A549 (cell line): Measurements from ENCODE around the gene TUBB6. TPM values are rescaled to one million over a fixed set of nuclear protein-coding genes. Genes with fewer than 3 reads are reported as not detected.

Experiments
- ATAC-seq, 2 experiments: fragments of 200-7000 bp in 1 of 2; fragments of >200 bp in 1 of 2; cut with Nextera tagmentation in 1 of 2; cut with Tn5 transposase in 1 of 2; 3 replicates each; pipeline versions ENCODE4 v1.8.0 to v1.9.1; 2018 to 2020; ENCODE audit warnings: mild to moderate bottlenecking in 1 of 2, moderate library complexity in 1 of 2
- CTCF ChIA-PET: fragments of 300-600 bp; sonication (Branson Sonifier 250); formaldehyde crosslinking; extraction: SDS; loops from one replicate; lab custom pipeline; 2021; ENCODE audit warnings: antibody characterized with exemption, inconsistent platforms; lab: Yijun Ruan, JAX
- POLR2A ChIA-PET: fragments of 350-600 bp; formaldehyde crosslinking; extraction: SDS; loops from one replicate; lab custom pipeline; 2021; ENCODE audit warnings: antibody characterized with exemption, inconsistent platforms; lab: Yijun Ruan, JAX
- DNase-seq, 2 experiments: peaks; one replicate each; pipeline versions ENCODE4 v3.0.0 to v3.0.0-alpha.2; 2011 to 2016; ENCODE audit warnings: low read depth in 1 of 2, low spot score in 1 of 2
- FAIRE-seq: peaks from 2 replicates; lab custom pipeline; 2011; peaks lifted over from hg19 to GRCh38; lab: Jason Lieb, UNC
- H3K27ac ChIP-seq, 2 experiments: fragments of >200 bp; sonication (Bioruptor Twin); formaldehyde crosslinking; 3 replicates each; pipeline ENCODE4 v1.5.1; 2016 to 2017
- H3K4me1 ChIP-seq: fragments of >200 bp; sonication (Bioruptor Twin); formaldehyde crosslinking; 3 replicates; pipeline ENCODE4 v1.6.1; 2016
- H3K4me2 ChIP-seq: fragments of >200 bp; sonication (Bioruptor Twin); formaldehyde crosslinking; 3 replicates; pipeline ENCODE4 v1.6.1; 2016
- H3K4me3 ChIP-seq: fragments of >200 bp; sonication (Bioruptor Twin); formaldehyde crosslinking; 3 replicates; pipeline ENCODE4 v1.5.1; 2016
- H3K9me3 ChIP-seq: fragments of >200 bp; sonication (Bioruptor Twin); formaldehyde crosslinking; 3 replicates; pipeline ENCODE4 v1.6.1; 2016
- CEBPB ChIP-seq, 2 experiments: fragments of >200 bp in 1 of 2; sonication (Bioruptor Twin) in 1 of 2; formaldehyde crosslinking in 1 of 2; IDR thresholded peaks; 2 replicates each; pipeline ENCODE4 v1.6.1; 2012 to 2016
- EP300 ChIP-seq, 2 experiments: fragments of >200 bp; sonication (Bioruptor Twin); formaldehyde crosslinking; IDR thresholded peaks; 2 replicates in 1 of 2; 3 replicates in 1 of 2; pipeline ENCODE4 v1.6.1; 2016 to 2017
- HDAC2 ChIP-seq: fragments of 200-600 bp; sonication (generic); IDR thresholded peaks from 2 replicates; pipeline ENCODE4 v1.6.1; 2016
- JUNB ChIP-seq: fragments of >200 bp; sonication (Bioruptor Twin); formaldehyde crosslinking; IDR thresholded peaks from 2 replicates; pipeline ENCODE4 v1.6.1; 2016
- KDM1A ChIP-seq: fragments of 200-600 bp; sonication (generic); IDR thresholded peaks from 2 replicates; pipeline ENCODE4 v1.6.1; 2016; ENCODE audit warnings: low read depth, mild to moderate bottlenecking
- MAZ ChIP-seq: fragments of 150-350 bp; IDR thresholded peaks from 2 replicates; pipeline ENCODE4 v1.6.1; 2014; ENCODE audit warnings: antibody characterized with exemption, low read depth, low read length, borderline replicate concordance
- PHF8 ChIP-seq: fragments of 200-600 bp; sonication (generic); IDR thresholded peaks from 2 replicates; pipeline ENCODE4 v1.6.1; 2016; ENCODE audit warnings: low read depth, mild to moderate bottlenecking, antibody characterized with exemption, moderate library complexity, borderline replicate concordance
- POLR2AphosphoS2 ChIP-seq: conservative IDR thresholded peaks from 2 replicates; pipeline ENCODE4 v1.6.1; 2012; ENCODE audit warnings: low read length, improper control_type of control experiment, inconsistent platforms
- RAD21 ChIP-seq, 2 experiments: fragments of >200 bp in 1 of 2; sonication (Bioruptor Twin) in 1 of 2; formaldehyde crosslinking in 1 of 2; IDR thresholded peaks in 1 of 2; conservative IDR thresholded peaks in 1 of 2; 2 replicates in 1 of 2; 3 replicates in 1 of 2; pipeline ENCODE4 v1.6.1; 2012 to 2018; ENCODE audit warnings: inconsistent platforms in 1 of 2
- RFX5 ChIP-seq: fragments of 450-650 bp; IDR thresholded peaks from 2 replicates; pipeline ENCODE4 v1.7.1; 2014; ENCODE audit warnings: antibody characterized with exemption, mild to moderate bottlenecking, moderate library complexity
- SMC3 ChIP-seq: fragments of >200 bp; sonication (Bioruptor Twin); formaldehyde crosslinking; IDR thresholded peaks from 3 replicates; pipeline ENCODE4 v1.6.1; 2018; ENCODE audit warnings: inconsistent platforms
- TFCP2L1 ChIP-seq: fragments of 250-450 bp; sonication (Bioruptor Pico); IDR thresholded peaks from 2 replicates; pipeline ENCODE4 v1.5.0; 2021; ENCODE audit warnings: mild to moderate bottlenecking
- WGBS: methylation state at CpG from one replicate; pipeline ENCODE4 v1.1.6; 2017; ENCODE audit errors: missing lambda C conversion rate; 5-methylcytosine and 5-hydroxymethylcytosine counted together
- polyA plus RNA-seq, 4 experiments: library from polyadenylated mRNA; depleted of rRNA in 3 of 4; stranded (reverse); fragments of >200 nt; fragmentation: RNase III in 1 of 4; extraction: RNeasy Plus Mini Kit Qiagen cat#74134 plus additional on column Dnase treatment in 1 of 4; gene quantifications; 2 replicates in 3 of 4; 3 replicates in 1 of 4; pipeline ENCODE4 v1.2.3, GENCODE V29; 2011 to 2017
- TF ChIP-seq, protein P1 (sequence below): fragments of 200-600 bp; sonication (generic); IDR thresholded peaks from 2 replicates; pipeline ENCODE4 v1.6.1; 2016; ENCODE audit warnings: antibody characterized with exemption, mild to moderate bottlenecking, moderate library complexity
- TF ChIP-seq, protein P2 (sequence below): fragments of 250-450 bp; sonication (Bioruptor Pico); IDR thresholded peaks from 2 replicates; pipeline ENCODE4 v1.5.0; 2021; ENCODE audit warnings: mild to moderate bottlenecking, moderate library complexity, borderline replicate concordance
- TF ChIP-seq, protein P3 (sequence below): fragments of >200 bp; sonication (Bioruptor Twin); formaldehyde crosslinking; IDR thresholded peaks from 2 replicates; pipeline ENCODE4 v1.6.1; 2016
- TF ChIP-seq, protein P4 (sequence below): fragments of >200 bp; sonication (Bioruptor Twin); formaldehyde crosslinking; IDR thresholded peaks from 3 replicates; pipeline ENCODE4 v1.5.1; 2016

Gene TUBB6
- polyA plus RNA-seq, 2 of the 4 experiments (the other 2 are of a cell fraction) = 88.5 to 235 TPM

DNA sequence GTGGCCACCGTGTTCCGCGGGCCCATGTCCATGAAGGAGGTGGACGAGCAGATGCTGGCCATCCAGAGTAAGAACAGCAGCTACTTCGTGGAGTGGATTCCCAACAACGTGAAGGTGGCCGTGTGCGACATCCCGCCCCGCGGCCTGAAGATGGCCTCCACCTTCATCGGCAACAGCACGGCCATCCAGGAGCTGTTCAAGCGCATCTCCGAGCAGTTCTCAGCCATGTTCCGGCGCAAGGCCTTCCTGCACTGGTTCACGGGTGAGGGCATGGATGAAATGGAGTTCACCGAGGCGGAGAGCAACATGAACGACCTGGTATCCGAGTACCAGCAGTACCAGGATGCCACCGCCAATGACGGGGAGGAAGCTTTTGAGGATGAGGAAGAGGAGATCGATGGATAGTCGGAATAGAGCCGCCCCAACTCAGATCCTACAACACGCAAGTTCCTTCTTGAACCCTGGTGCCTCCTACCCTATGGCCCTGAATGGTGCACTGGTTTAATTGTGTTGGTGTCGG, 17.7 kb downstream of the TUBB6 start (continued):
- TF ChIP-seq, protein P1, sequence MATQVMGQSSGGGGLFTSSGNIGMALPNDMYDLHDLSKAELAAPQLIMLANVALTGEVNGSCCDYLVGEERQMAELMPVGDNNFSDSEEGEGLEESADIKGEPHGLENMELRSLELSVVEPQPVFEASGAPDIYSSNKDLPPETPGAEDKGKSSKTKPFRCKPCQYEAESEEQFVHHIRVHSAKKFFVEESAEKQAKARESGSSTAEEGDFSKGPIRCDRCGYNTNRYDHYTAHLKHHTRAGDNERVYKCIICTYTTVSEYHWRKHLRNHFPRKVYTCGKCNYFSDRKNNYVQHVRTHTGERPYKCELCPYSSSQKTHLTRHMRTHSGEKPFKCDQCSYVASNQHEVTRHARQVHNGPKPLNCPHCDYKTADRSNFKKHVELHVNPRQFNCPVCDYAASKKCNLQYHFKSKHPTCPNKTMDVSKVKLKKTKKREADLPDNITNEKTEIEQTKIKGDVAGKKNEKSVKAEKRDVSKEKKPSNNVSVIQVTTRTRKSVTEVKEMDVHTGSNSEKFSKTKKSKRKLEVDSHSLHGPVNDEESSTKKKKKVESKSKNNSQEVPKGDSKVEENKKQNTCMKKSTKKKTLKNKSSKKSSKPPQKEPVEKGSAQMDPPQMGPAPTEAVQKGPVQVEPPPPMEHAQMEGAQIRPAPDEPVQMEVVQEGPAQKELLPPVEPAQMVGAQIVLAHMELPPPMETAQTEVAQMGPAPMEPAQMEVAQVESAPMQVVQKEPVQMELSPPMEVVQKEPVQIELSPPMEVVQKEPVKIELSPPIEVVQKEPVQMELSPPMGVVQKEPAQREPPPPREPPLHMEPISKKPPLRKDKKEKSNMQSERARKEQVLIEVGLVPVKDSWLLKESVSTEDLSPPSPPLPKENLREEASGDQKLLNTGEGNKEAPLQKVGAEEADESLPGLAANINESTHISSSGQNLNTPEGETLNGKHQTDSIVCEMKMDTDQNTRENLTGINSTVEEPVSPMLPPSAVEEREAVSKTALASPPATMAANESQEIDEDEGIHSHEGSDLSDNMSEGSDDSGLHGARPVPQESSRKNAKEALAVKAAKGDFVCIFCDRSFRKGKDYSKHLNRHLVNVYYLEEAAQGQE = no peak
- TF ChIP-seq PHF8 (no peak), TFCP2L1 (CRISPR knock-in tag) (no peak)
- TF ChIP-seq, protein P2, sequence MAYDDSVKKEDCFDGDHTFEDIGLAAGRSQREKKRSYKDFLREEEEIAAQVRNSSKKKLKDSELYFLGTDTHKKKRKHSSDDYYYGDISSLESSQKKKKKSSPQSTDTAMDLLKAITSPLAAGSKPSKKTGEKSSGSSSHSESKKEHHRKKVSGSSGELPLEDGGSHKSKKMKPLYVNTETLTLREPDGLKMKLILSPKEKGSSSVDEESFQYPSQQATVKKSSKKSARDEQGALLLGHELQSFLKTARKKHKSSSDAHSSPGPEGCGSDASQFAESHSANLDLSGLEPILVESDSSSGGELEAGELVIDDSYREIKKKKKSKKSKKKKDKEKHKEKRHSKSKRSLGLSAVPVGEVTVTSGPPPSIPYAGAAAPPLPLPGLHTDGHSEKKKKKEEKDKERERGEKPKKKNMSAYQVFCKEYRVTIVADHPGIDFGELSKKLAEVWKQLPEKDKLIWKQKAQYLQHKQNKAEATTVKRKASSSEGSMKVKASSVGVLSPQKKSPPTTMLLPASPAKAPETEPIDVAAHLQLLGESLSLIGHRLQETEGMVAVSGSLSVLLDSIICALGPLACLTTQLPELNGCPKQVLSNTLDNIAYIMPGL (CRISPR knock-in tag) = no peak

DNA sequence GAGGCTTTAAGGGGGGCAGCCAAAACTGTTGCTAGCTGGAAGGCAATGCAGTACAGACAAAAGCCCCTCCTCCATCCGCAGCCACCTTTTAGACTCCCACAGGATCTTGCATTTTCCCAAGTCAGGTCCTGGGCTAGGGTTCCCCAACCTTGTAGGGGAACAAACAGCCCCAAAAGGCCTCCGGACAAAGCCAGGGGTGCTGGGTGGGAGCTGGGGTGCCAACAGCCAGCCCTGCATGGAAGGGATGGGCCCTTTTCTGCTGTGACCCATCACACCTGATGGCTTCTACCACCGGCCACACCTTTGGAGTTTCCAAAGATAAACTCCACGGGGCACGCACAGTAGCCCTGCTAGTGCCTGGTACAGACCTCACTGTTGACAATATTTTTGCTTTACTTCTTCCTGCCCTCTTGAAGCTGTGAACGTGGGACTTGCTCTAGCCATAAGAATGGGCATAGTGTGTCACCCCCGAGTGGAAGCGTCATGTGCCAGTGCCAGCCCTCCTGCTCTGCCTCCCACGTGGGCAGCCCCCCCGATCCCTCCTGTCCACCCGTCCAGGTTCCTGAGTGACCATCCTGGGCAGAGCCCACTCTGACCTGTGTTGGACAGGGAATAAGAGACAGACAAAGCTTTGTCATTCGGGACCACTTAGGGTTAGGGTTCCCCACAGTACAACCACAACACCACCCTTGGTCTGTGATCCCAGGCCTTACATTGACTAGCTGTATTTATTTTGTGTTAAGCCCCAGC, 18.8 kb downstream of the TUBB6 start:
- no peak overlapping the region for H3K4me3 ChIP-seq
- H3K27ac ChIP-seq = no peak overlapping the region
- WGBS = 85% methylated on average over 9 of the region's 12 CpGs
- no peak overlapping the region for H3K4me2 ChIP-seq
- H3K9me3 ChIP-seq = no peaks in the 10 kb centered on the region
- TF ChIP-seq, protein P3, sequence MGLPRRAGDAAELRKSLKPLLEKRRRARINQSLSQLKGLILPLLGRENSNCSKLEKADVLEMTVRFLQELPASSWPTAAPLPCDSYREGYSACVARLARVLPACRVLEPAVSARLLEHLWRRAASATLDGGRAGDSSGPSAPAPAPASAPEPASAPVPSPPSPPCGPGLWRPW = no peak
- TF ChIP-seq RFX5 (no peak), MAZ (no peak), POLR2AphosphoS2 (peak; percentile 10; the same call in 1 of the 2 replicates), EP300 (IDR thresholded peaks at IDR 0.05) (no peak), HDAC2 (no peak)
- ChIA-PET CTCF (interaction anchor here (0.8 to 3.2 kb wide), 10 partner anchors 8 to 65 kb away, joined by 3 to 25 read pairs (median 4); partner anchors contain the start of gene TUBB6), POLR2A (interaction anchor here (1.4 kb wide), 1 partner anchor 8 kb away, joined by 10 read pairs; no protein-coding TSS in a partner anchor)
- DNase-seq (no peak), FAIRE-seq (no peak), ATAC-seq (peak; percentile 11 to 18; a peak in 3 of 6 replicates)
- H3K4me1 ChIP-seq = peaks cover 4% of the 10 kb centered on the region; the same call in 1 of the 3 replicates

DNA sequence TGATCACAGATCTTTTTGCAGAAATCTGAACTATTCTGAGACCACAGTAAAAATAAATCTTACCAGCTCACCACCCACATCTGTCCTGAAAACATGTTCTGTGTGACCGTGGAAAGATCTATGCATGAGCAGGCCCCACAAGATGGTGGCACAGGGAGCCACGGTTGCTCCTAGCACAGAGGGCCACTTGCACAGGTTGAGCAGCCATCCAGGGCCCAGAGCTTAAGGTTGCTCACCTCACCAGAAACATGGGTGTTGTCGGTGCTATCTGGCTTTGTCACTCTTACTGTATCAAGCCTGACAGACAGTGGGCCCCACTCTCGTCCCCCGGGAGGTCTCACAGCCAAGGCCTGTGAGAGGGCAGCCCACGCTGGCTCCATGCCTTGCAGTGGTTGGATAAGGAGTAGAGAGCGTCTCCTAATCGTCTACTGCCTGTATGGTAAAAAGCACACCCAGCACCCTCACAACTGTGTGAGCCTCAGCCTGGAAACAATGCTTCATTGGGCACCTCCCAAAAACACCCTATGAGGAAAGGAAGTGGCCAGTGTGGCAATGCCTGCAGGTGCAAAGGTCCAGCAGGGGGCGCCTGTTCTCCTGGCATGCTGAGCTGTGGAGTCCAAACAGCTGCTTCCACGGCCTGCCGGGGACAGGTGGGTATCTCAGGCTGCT, 19.6 kb downstream of the TUBB6 start:
- peak; percentile 92 to 93 for ATAC-seq
- no peak overlapping the region for H3K27ac ChIP-seq
- ChIA-PET POLR2A (interaction anchor here (1.4 kb wide), 1 partner anchor 8 kb away, joined by 10 read pairs; no protein-coding TSS in a partner anchor), CTCF (interaction anchor here (0.7 to 3.2 kb wide), 19 partner anchors 9 to 338 kb away, joined by 3 to 25 read pairs (median 4); partner anchors contain the start of genes AFG3L2 and TUBB6)
- WGBS = 70% methylated on average over 4 of the region's 11 CpGs
- H3K9me3 ChIP-seq = no peaks in the 10 kb centered on the region
- peaks cover 4% of the 10 kb centered on the region; the same call in 1 of the 3 replicates for H3K4me1 ChIP-seq
- FAIRE-seq = no peak
- no peak overlapping the region for H3K4me2 ChIP-seq
- no peak overlapping the region for H3K4me3 ChIP-seq
- TF ChIP-seq CEBPB (IDR thresholded peaks at IDR 0.05) (peak in 1 of 2 experiments; percentile 18; a peak in 1 of 4 replicates), KDM1A (no peak), JUNB (no peak), SMC3 (0 out of 3 replicates have a peak, but pooled peaks have one; percentile 24), RAD21 (conservative IDR thresholded peaks at IDR 0.05 in 1 of 2, IDR thresholded peaks at IDR 0.05 in 1 of 2) (peak; percentile 30 to 35; a peak in 4 of 5 replicates)
- TF ChIP-seq, protein P4, sequence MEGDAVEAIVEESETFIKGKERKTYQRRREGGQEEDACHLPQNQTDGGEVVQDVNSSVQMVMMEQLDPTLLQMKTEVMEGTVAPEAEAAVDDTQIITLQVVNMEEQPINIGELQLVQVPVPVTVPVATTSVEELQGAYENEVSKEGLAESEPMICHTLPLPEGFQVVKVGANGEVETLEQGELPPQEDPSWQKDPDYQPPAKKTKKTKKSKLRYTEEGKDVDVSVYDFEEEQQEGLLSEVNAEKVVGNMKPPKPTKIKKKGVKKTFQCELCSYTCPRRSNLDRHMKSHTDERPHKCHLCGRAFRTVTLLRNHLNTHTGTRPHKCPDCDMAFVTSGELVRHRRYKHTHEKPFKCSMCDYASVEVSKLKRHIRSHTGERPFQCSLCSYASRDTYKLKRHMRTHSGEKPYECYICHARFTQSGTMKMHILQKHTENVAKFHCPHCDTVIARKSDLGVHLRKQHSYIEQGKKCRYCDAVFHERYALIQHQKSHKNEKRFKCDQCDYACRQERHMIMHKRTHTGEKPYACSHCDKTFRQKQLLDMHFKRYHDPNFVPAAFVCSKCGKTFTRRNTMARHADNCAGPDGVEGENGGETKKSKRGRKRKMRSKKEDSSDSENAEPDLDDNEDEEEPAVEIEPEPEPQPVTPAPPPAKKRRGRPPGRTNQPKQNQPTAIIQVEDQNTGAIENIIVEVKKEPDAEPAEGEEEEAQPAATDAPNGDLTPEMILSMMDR = peak; percentile 66
- TF ChIP-seq, protein P2 (CRISPR knock-in tag) = no peak
- peak; percentile 77 for DNase-seq
